ENCODE measurements around the gene WDR82.

WDR82 gene

DNA sequence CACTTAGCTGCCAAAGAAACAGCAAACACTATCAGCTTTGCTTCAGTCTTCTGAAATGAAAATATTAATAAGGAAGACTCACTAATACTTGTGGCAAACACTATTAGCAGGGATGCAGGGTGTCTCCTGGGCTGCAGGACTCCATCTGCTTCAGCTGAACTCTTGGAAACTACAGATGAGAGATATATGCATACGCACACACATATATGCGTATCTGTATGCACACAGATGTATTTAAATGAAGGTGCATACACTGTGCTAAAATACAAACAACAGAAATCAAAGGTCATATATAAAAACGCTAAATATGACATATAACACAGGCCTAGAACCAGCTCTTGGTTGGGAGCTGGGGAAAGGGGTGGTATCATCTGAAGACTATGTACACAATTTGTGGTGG, 22.3 kb downstream of the WDR82 start:
- no peak for DNase-seq
- Histone ChIP-seq H3K9ac (ENCODE audit: low read depth, low read length) (no peak overlapping the region), H2AFZ (ENCODE audit: low read depth, low read length) (no peak overlapping the region), H3K9me3 (ENCODE audit: insufficient read depth, low read length, severe bottlenecking) (no peaks in the 10 kb centered on the region), H3K4me3 (ENCODE audit: low read depth in 1 of 2, low read length in 2 of 2) (no peak overlapping the region), H3K4me2 (ENCODE audit: insufficient read depth, low read length) (no peak overlapping the region), H3K36me3 (ENCODE audit: insufficient read depth, low read length) (peaks cover 95% of the 10 kb centered on the region), H3K79me2 (ENCODE audit: insufficient read depth, low read length) (peaks cover 46% of the 10 kb centered on the region), H3K27me3 (ENCODE audit: insufficient read depth, low read length, poor library complexity) (no peaks in the 10 kb centered on the region), H3K27ac (ENCODE audit: low read length) (0 out of 2 replicates have a peak overlapping the region, but pooled peaks have one; percentile 1), H4K20me1 (ENCODE audit: insufficient read depth, low read length) (peaks cover 40% of the 10 kb centered on the region), H3K4me1 (ENCODE audit: insufficient read depth, low read length) (peaks cover 56% of the 10 kb centered on the region)
- no peak for TF ChIP-seq EZH2 (IDR thresholded peaks at IDR 0.05; ENCODE audit: borderline replicate concordance, low read depth, low read length, severe bottlenecking)
- TF ChIP-seq, protein P1, sequence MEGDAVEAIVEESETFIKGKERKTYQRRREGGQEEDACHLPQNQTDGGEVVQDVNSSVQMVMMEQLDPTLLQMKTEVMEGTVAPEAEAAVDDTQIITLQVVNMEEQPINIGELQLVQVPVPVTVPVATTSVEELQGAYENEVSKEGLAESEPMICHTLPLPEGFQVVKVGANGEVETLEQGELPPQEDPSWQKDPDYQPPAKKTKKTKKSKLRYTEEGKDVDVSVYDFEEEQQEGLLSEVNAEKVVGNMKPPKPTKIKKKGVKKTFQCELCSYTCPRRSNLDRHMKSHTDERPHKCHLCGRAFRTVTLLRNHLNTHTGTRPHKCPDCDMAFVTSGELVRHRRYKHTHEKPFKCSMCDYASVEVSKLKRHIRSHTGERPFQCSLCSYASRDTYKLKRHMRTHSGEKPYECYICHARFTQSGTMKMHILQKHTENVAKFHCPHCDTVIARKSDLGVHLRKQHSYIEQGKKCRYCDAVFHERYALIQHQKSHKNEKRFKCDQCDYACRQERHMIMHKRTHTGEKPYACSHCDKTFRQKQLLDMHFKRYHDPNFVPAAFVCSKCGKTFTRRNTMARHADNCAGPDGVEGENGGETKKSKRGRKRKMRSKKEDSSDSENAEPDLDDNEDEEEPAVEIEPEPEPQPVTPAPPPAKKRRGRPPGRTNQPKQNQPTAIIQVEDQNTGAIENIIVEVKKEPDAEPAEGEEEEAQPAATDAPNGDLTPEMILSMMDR (IDR thresholded peaks at IDR 0.05; ENCODE audit: borderline replicate concordance, extremely low read depth, low read length, poor library complexity, severe bottlenecking) = no peak
- ATAC-seq (ENCODE audit: insufficient read depth, low read depth) = no peak

DNA sequence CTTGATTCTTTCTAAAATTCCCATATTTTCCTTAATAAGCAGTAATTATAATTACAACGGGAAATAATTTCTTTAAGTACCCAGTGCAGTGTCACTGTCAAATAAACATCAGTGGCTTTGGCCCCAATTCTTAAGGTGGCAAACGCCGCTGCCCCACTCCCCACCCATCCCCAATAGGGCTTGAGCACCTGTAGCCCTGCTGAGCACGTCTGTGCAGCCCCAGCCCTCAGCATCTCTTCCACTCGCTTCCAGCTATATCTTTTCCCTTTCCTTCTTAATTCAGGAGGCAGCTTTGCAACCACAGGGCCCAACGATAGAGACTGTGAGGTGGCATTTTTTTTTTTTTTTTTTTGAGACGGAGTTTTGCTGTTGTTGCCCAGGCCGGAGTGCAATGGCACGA, 23.8 kb downstream of the WDR82 start:
- no peak overlapping the region; the same call in 1 of the 2 replicates for H3K9ac ChIP-seq (ENCODE audit: low read depth, low read length)
- DNase-seq = no peak
- H3K4me1 ChIP-seq (ENCODE audit: insufficient read depth, low read length) = peaks cover 56% of the 10 kb centered on the region
- H4K20me1 ChIP-seq (ENCODE audit: insufficient read depth, low read length) = peaks cover 44% of the 10 kb centered on the region
- H3K4me3 ChIP-seq (ENCODE audit: low read depth in 1 of 2, low read length in 2 of 2) = no peak overlapping the region
- H3K27me3 ChIP-seq (ENCODE audit: insufficient read depth, low read length, poor library complexity) = no peaks in the 10 kb centered on the region
- ATAC-seq (ENCODE audit: insufficient read depth, low read depth) = no peak
- no peak overlapping the region for H2AFZ ChIP-seq (ENCODE audit: low read depth, low read length)
- peaks cover 94% of the 10 kb centered on the region for H3K36me3 ChIP-seq (ENCODE audit: insufficient read depth, low read length)
- 0 out of 2 replicates have a peak overlapping the region, but pooled peaks have one; percentile 48 for H3K4me2 ChIP-seq (ENCODE audit: insufficient read depth, low read length)
- TF ChIP-seq, protein P1 (IDR thresholded peaks at IDR 0.05; ENCODE audit: borderline replicate concordance, extremely low read depth, low read length, poor library complexity, severe bottlenecking) = no peak
- TF ChIP-seq EZH2 (IDR thresholded peaks at IDR 0.05; ENCODE audit: borderline replicate concordance, low read depth, low read length, severe bottlenecking) = no peak
- H3K9me3 ChIP-seq (ENCODE audit: insufficient read depth, low read length, severe bottlenecking) = no peaks in the 10 kb centered on the region
- H3K79me2 ChIP-seq (ENCODE audit: insufficient read depth, low read length) = peaks cover 38% of the 10 kb centered on the region
- no peak overlapping the region; the same call in 1 of the 2 replicates for H3K27ac ChIP-seq (ENCODE audit: low read length)

DNA sequence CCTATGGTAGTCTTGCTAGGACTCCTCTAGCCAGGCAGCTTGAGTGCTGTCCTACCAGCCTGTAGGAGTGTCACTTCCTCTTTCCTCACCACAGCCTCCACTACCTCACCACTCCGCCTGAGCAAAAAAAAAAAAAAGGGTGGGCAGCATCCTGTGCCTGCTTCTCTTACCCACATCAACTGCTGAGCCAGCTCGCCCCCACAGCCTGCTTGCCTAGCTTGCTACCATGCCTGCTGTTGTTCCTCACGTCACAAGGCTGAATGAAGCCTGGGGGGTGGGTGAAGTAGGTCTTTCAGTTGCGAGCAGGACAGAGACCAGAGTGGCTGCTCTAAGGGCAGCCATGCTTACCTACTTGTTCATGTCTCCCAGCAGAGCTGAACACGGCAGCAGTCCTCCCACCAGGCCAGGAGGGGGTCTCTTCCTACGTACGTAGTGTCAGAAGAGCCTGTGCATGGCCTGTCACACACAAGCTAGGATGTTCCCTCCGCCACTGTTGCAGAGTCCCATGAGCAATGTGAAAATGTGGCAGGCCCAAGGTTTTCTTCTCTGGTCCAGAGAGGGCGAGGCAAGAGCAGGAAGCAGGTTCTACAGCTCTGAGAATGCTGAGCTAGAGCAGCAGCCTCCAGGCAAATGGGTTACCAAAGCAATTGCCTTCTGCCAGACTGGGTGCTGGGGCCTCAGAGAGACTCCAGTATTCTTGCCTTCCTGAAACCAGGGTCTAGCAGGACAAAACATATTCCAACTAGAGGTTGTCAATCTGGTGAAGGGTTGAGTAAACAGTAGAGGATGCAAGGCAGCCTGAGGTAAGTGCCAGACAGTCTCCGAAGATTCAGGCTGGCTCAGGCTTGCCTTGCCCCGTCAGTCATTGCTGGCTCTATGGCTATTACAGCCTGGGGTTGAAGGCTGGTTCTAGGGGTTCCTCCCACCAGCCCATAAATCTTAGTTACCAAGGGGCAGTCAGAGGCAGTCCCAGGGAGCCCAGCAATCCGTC, 24.8 kb downstream of the WDR82 start:
- ATAC-seq (ENCODE audit: insufficient read depth, low read depth) = peak; percentile 94
- Histone ChIP-seq H3K9me3 (ENCODE audit: insufficient read depth, low read length, severe bottlenecking) (no peaks in the 10 kb centered on the region), H3K9ac (ENCODE audit: low read depth, low read length) (peak overlapping the region; percentile 34), H3K27ac (ENCODE audit: low read length) (peak overlapping the region; percentile 86), H3K79me2 (ENCODE audit: insufficient read depth, low read length) (peaks cover 31% of the 10 kb centered on the region), H3K4me3 (ENCODE audit: low read depth in 1 of 2, low read length in 2 of 2) (peak overlapping the region in 1 of 2 experiments; percentile 8; a peak in 1 of 4 replicates), H3K27me3 (ENCODE audit: insufficient read depth, low read length, poor library complexity) (no peaks in the 10 kb centered on the region), H3K4me1 (ENCODE audit: insufficient read depth, low read length) (peaks cover 54% of the 10 kb centered on the region), H4K20me1 (ENCODE audit: insufficient read depth, low read length) (peaks cover 43% of the 10 kb centered on the region), H3K36me3 (ENCODE audit: insufficient read depth, low read length) (peaks cover 94% of the 10 kb centered on the region), H2AFZ (ENCODE audit: low read depth, low read length) (no peak overlapping the region), H3K4me2 (ENCODE audit: insufficient read depth, low read length) (peak overlapping the region; percentile 48)
- DNase-seq = peak; percentile 90
- TF ChIP-seq EZH2 (IDR thresholded peaks at IDR 0.05; ENCODE audit: borderline replicate concordance, low read depth, low read length, severe bottlenecking) = no peak
- TF ChIP-seq, protein P1 (IDR thresholded peaks at IDR 0.05; ENCODE audit: borderline replicate concordance, extremely low read depth, low read length, poor library complexity, severe bottlenecking) = peak; percentile 10

All from DND-41 (cell line).